Measurements from ENCODE around the gene ASAP2.
"Not testable (repeated sequence)": the region's sequence is repeated elsewhere in the genome, so short reads cannot be mapped to it uniquely, and the experiment has no call there.

ASAP2 gene

GRCh38 chr2:9215680-9216079 is 9.1 kb downstream of the ASAP2 start:
- in situ Hi-C loops (cut with HindIII; ENCODE audit: low sequenced_read_pairs) = no loop called here
- no peak for TF ChIP-seq CTCF (IDR thresholded peaks at IDR 0.05; ENCODE audit: low read depth, low read length, missing control alignments)
- H3K4me3 ChIP-seq (ENCODE audit: low read depth, low read length) = no peak overlapping the region
- DNase-seq (ENCODE audit: low read depth) = peak; percentile 47

- in situ Hi-C loops (cut with HindIII; ENCODE audit: low sequenced_read_pairs); DNase-seq (ENCODE audit: low read depth); H3K4me3 ChIP-seq (ENCODE audit: low read depth, low read length): not testable (repeated sequence)
Measured at GRCh38 chr2:9216143-9216542, 9.5 kb downstream of the ASAP2 start.

- DNase-seq (ENCODE audit: low read depth) = no peak
- in situ Hi-C loops (cut with HindIII; ENCODE audit: low sequenced_read_pairs) = no loop called here
- H3K4me3 ChIP-seq (ENCODE audit: low read depth, low read length) = no peak overlapping the region
- TF ChIP-seq CTCF (IDR thresholded peaks at IDR 0.05; ENCODE audit: low read depth, low read length, missing control alignments) = no peak
Measured at GRCh38 chr2:9217838-9218770, 11.5 kb downstream of the ASAP2 start.

- H3K4me3 ChIP-seq (ENCODE audit: low read depth, low read length) = no peak overlapping the region
- no peak for DNase-seq (ENCODE audit: low read depth)
- in situ Hi-C loops (cut with HindIII; ENCODE audit: low sequenced_read_pairs) = no loop called here
- no peak for TF ChIP-seq CTCF (IDR thresholded peaks at IDR 0.05; ENCODE audit: low read depth, low read length, missing control alignments)
Measured at GRCh38 chr2:9219027-9219445, 12.4 kb downstream of the ASAP2 start.

GRCh38 chr2:9220201-9220600 is 13.6 kb downstream of the ASAP2 start:
- H3K4me3 ChIP-seq (ENCODE audit: low read depth, low read length) = no peak overlapping the region
- in situ Hi-C loops (cut with HindIII; ENCODE audit: low sequenced_read_pairs) = no loop called here
- no peak for TF ChIP-seq CTCF (IDR thresholded peaks at IDR 0.05; ENCODE audit: low read depth, low read length, missing control alignments)
- no peak for DNase-seq (ENCODE audit: low read depth)

- no peak for DNase-seq (ENCODE audit: low read depth)
- in situ Hi-C loops (cut with HindIII; ENCODE audit: low sequenced_read_pairs) = no loop called here
- no peak for TF ChIP-seq CTCF (IDR thresholded peaks at IDR 0.05; ENCODE audit: low read depth, low read length, missing control alignments)
- no peak overlapping the region for H3K4me3 ChIP-seq (ENCODE audit: low read depth, low read length)
Measured at GRCh38 chr2:9221223-9221622, 14.6 kb downstream of the ASAP2 start.

- in situ Hi-C loops (cut with HindIII; ENCODE audit: low sequenced_read_pairs) = no loop called here
- TF ChIP-seq CTCF (IDR thresholded peaks at IDR 0.05; ENCODE audit: low read depth, low read length, missing control alignments) = no peak
- H3K4me3 ChIP-seq (ENCODE audit: low read depth, low read length) = no peak overlapping the region
- DNase-seq (ENCODE audit: low read depth) = peak; percentile 55
Measured at GRCh38 chr2:9222239-9222892, 15.8 kb downstream of the ASAP2 start.
